ENCODE measurements around the gene PLEKHG4. TPM values are rescaled to one million over a fixed set of nuclear protein-coding genes. Genes with fewer than 3 reads are reported as not detected.

PLEKHG4 gene
- total and polyA plus RNA-seq, 7 donors = 1.4 to 7.9 (median 3.5) TPM

GRCh38 chr16:67284699-67285646, 5.6 kb downstream of the PLEKHG4 start:
- no peak for DNase-seq
- H3K27me3 ChIP-seq = no peaks in the 10 kb centered on the region
- H3K36me3 ChIP-seq = no peaks in the 10 kb centered on the region
- H3K27ac ChIP-seq = no peak overlapping the region
- no peak overlapping the region for H3K4me3 ChIP-seq
- no peak for TF ChIP-seq CTCF (IDR thresholded peaks at IDR 0.05)
- TF ChIP-seq EP300 (IDR thresholded peaks at IDR 0.05) = no peak
- no peak for TF ChIP-seq POLR2AphosphoS5 (IDR thresholded peaks at IDR 0.05)
- TF ChIP-seq POLR2A (IDR thresholded peaks at IDR 0.05) = no peak
- intact Hi-C loops (cut with DNase I) = no loop called here
- no peaks in the 10 kb centered on the region for H3K9me3 ChIP-seq
- H3K4me1 ChIP-seq = no peaks in the 10 kb centered on the region
- 61 to 79% methylated on average over 34 of the region's 34 CpGs for WGBS, 2 donors

- no peaks in the 10 kb centered on the region for H3K27me3 ChIP-seq
- DNase-seq = no peak
- no peak overlapping the region for H3K4me3 ChIP-seq
- TF ChIP-seq POLR2AphosphoS5 (IDR thresholded peaks at IDR 0.05) (no peak), CTCF (IDR thresholded peaks at IDR 0.05) (no peak), POLR2A (IDR thresholded peaks at IDR 0.05) (no peak), EP300 (IDR thresholded peaks at IDR 0.05) (no peak)
- H3K36me3 ChIP-seq = no peaks in the 10 kb centered on the region
- no peak overlapping the region for H3K27ac ChIP-seq
- intact Hi-C loops (cut with DNase I) = no loop called here
- no peaks in the 10 kb centered on the region for H3K9me3 ChIP-seq
- H3K4me1 ChIP-seq = no peaks in the 10 kb centered on the region
- WGBS, 2 donors = 93% methylated on average over 28 of the region's 28 CpGs
Observed at GRCh38 chr16:67286441-67287235, 7.3 kb downstream of the PLEKHG4 start.

GRCh38 chr16:67287960-67288359, 8.6 kb downstream of the PLEKHG4 start:
- no peaks in the 10 kb centered on the region for H3K36me3 ChIP-seq
- no peaks in the 10 kb centered on the region for H3K27me3 ChIP-seq
- WGBS, 2 donors = 95% methylated on average over 14 of the region's 14 CpGs
- intact Hi-C loops (cut with DNase I) = no loop called here
- DNase-seq = no peak
- no peak overlapping the region for H3K4me3 ChIP-seq
- no peaks in the 10 kb centered on the region for H3K9me3 ChIP-seq
- H3K27ac ChIP-seq = no peak overlapping the region
- TF ChIP-seq POLR2AphosphoS5 (IDR thresholded peaks at IDR 0.05) (no peak), EP300 (IDR thresholded peaks at IDR 0.05) (no peak), CTCF (IDR thresholded peaks at IDR 0.05) (no peak), POLR2A (IDR thresholded peaks at IDR 0.05) (no peak)
- no peaks in the 10 kb centered on the region for H3K4me1 ChIP-seq

GRCh38 chr16:67291461-67291860, 12.1 kb downstream of the PLEKHG4 start:
- TF ChIP-seq CTCF (IDR thresholded peaks at IDR 0.05) (no peak), POLR2A (IDR thresholded peaks at IDR 0.05) (no peak), POLR2AphosphoS5 (IDR thresholded peaks at IDR 0.05) (no peak), EP300 (IDR thresholded peaks at IDR 0.05) (no peak)
- H3K4me1 ChIP-seq = no peaks in the 10 kb centered on the region
- no peak overlapping the region for H3K4me3 ChIP-seq
- intact Hi-C loops (cut with DNase I) = no loop called here
- no peaks in the 10 kb centered on the region for H3K9me3 ChIP-seq
- WGBS, 2 donors = 81 to 92% methylated on average over 7 of the region's 7 CpGs
- no peak overlapping the region for H3K27ac ChIP-seq
- H3K36me3 ChIP-seq = no peaks in the 10 kb centered on the region
- H3K27me3 ChIP-seq = no peaks in the 10 kb centered on the region
- no peak for DNase-seq

Data from sigmoid colon (tissue), 7 donors.